ENCODE measurements around the gene CTAGE4.
"Not testable (repeated sequence)": the region's sequence is repeated elsewhere in the genome, so short reads cannot be mapped to it uniquely, and the experiment has no call there.

DNA sequence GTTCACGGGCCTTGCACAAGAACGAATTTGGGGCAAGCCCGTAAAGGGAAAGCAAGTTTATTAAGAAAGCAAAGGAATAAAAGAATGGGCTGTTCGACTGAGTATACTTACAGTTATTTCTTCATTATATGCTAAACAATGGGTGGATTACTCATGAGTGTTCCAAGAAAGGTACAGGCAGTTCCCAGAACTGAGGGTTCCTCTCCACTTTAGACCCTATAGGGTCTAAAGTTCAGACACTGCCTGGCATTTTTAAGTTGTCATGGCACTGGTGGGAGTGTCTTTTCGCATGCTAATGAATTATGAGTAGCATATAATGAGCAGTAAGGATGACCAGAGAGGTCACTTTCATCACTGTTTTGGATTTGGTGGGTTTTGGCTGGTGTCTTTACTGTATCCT is 22.0 kb downstream of the CTAGE4 start:
- TF ChIP-seq POLR2A (IDR thresholded peaks at IDR 0.05; ENCODE audit: low read length); GATA1 (IDR thresholded peaks at IDR 0.05; ENCODE audit: low read depth, low read length): not testable (repeated sequence)

All from erythroblast (primary cell).